ENCODE results near the gene PCNX2.

The PCNX2 gene

DNA sequence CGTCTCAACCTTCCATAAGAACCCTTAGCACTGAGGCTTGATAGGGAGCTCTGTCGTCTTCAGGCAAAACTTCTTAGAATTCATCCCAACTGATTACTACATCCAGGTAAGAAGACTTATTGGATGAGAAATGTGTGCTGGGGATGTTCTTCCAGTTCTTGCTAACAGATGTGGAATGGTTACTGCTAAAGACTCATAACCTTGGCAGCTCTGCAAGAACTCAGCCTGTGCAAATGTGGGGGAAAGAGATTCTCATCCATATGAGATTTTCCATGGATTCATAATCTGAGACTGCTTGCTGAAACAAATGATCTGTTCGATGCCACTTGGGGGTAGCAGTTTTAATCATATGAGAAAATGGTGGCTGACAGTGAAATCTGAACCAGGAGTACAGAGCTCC is 296.9 kb downstream of the PCNX2 start:
- TF ChIP-seq, protein P1, sequence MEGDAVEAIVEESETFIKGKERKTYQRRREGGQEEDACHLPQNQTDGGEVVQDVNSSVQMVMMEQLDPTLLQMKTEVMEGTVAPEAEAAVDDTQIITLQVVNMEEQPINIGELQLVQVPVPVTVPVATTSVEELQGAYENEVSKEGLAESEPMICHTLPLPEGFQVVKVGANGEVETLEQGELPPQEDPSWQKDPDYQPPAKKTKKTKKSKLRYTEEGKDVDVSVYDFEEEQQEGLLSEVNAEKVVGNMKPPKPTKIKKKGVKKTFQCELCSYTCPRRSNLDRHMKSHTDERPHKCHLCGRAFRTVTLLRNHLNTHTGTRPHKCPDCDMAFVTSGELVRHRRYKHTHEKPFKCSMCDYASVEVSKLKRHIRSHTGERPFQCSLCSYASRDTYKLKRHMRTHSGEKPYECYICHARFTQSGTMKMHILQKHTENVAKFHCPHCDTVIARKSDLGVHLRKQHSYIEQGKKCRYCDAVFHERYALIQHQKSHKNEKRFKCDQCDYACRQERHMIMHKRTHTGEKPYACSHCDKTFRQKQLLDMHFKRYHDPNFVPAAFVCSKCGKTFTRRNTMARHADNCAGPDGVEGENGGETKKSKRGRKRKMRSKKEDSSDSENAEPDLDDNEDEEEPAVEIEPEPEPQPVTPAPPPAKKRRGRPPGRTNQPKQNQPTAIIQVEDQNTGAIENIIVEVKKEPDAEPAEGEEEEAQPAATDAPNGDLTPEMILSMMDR (IDR thresholded peaks at IDR 0.05) = no peak

DNA sequence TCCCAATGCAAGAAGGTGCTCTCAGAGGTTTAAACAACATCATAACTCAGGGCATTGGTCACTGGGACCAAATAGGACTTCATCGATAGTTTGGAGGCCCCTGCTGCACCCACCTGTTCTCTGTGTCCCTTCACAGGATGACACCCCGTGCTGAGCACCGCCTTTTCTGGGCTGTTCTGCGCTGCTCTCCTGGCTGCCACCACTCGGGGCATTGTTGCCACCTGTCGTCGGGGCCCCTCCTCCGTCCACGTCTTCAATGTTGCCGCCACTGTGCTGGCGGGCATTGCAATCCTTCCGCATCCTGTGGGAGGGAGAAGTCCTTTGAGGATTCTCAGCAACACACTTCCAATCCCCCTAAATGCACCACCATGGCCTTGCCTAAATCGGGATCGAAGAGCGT is 297.4 kb downstream of the PCNX2 start:
- TF ChIP-seq, protein P1 (IDR thresholded peaks at IDR 0.05) = no peak

DNA sequence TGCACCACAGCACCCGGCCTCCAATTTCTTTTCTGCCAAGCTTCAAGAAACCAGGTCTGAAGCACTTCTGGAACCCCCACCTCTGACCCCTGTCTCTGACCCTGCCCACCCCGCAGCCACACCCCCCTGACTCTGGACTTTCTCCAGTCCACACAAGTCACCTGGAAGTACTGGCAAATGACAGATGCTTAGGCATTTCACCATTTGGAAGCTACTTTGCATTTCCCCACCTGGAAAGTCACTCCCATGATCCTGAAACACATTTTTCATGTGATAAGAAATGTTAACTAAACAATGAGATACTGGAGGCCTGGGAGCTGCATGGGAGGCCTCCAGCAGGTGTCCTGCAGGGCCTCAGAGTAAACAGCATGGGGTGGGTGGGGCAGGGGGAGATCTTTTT is 299.4 kb downstream of the PCNX2 start:
- TF ChIP-seq, protein P1 (IDR thresholded peaks at IDR 0.05) = no peak

DNA sequence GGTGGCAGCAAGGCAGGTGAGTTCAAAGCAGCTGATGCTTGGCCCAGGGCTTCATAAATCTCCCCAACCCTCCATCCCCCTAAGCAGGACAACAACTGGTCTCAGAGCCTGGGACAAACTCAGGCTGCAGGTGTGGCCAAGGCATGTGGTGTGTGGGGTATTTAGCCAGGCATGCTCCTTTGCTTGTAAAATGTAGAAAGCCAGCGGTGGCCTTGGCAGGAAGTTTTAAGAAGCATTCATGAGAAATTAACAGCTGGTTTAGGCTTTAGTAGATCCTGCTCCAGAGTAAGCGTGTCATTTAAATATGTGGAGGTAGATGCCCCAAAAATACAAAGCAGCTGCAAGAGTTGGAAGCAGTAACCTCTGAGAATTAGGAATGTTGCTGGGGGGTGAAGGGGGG is 300.3 kb downstream of the PCNX2 start:
- TF ChIP-seq, protein P1 (IDR thresholded peaks at IDR 0.05) = no peak

DNA sequence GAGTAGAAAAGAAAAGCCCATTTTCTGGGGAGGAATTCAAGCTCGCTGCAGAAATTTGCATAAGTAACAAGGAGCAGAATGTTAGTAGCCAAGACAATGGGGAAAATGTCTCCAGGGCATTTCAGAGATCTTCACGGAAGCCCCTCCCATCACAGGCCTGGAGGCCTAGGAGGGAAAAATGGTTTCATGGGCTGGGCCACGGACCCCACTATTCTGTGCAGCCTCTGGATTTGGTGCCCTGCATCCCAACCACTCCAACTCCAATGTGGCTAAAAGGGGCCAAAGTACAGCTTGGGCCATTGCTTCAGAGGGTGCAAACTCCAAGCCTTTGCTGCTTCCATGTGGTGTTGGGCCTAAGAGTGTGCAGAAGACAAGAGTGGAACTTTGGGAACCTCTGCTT is 302.0 kb downstream of the PCNX2 start:
- TF ChIP-seq, protein P1 (IDR thresholded peaks at IDR 0.05) = no peak

DNA sequence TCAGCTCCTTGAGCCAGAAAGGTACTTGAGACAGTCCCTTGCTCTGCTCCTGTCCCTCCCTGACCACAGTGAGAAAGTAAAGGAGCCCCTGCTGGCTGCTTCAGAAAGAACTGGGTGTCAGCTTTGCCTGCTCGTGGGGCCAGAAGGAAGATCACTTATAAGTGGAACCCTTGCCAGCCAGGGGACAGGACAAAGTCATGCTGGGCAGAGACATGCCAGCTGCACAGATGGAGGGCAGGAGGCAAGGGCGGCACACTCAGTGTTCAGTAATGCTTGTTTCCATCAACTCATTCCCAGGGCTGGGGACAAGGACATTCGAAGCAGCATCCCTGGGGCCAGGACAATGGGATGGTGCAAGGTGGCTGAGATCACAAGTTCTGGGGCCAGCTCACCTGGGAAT is 303.3 kb downstream of the PCNX2 start:
- TF ChIP-seq, protein P1 (IDR thresholded peaks at IDR 0.05) = no peak

DNA sequence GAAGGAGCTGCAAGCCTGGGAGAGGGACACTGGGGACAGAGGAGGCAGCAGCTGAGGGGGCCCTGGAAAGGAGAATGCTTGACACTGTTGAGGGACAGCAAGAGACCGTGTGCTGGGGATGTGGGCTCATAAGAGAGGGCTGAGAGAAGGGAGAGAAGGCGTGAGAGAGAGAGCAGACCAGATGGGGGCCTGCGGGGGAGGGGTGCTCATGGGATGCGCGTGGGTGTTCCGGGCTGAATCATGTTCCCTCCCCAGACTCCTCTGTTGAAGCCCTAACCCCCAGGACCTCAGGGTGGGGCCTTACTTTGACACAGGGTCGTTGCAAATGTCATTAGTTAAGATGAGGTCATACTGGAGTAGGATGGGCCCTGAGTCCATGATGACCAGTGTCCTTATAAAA is 304.3 kb downstream of the PCNX2 start:
- TF ChIP-seq, protein P1 (IDR thresholded peaks at IDR 0.05) = no peak
